Activated T-cell treated with anti-CD3 and anti-CD28 coated beads, Interleukin-2, amount 50 U/mL, for 24 hours (primary cell): ENCODE measurements around the gene PMVK.

ENCODE experiments used
- DNase-seq: peaks from one replicate; pipeline ENCODE4 v3.0.0-alpha.2; 2020
- H3K27ac Mint-ChIP-seq: 2 replicates; pipeline ENCODE4 v1.8.0; 2020; ENCODE audit warnings: mild to moderate bottlenecking, mixed read lengths
- H3K27me3 Mint-ChIP-seq: 2 replicates; pipeline ENCODE4 v1.8.0; 2020; ENCODE audit warnings: mixed read lengths
- H3K36me3 Mint-ChIP-seq: 2 replicates; pipeline ENCODE4 v1.8.0; 2020; ENCODE audit warnings: low read depth, mixed read lengths
- H3K4me1 Mint-ChIP-seq: 2 replicates; pipeline ENCODE4 v1.8.0; 2020; ENCODE audit warnings: low read depth, mixed read lengths
- H3K4me3 Mint-ChIP-seq: 2 replicates; pipeline ENCODE4 v1.8.0; 2020; ENCODE audit warnings: mild to moderate bottlenecking, moderate library complexity, mixed read lengths
- H3K9me3 Mint-ChIP-seq: 2 replicates; pipeline ENCODE4 v1.8.0; 2020; ENCODE audit warnings: mixed read lengths

Gene PMVK

DNA sequence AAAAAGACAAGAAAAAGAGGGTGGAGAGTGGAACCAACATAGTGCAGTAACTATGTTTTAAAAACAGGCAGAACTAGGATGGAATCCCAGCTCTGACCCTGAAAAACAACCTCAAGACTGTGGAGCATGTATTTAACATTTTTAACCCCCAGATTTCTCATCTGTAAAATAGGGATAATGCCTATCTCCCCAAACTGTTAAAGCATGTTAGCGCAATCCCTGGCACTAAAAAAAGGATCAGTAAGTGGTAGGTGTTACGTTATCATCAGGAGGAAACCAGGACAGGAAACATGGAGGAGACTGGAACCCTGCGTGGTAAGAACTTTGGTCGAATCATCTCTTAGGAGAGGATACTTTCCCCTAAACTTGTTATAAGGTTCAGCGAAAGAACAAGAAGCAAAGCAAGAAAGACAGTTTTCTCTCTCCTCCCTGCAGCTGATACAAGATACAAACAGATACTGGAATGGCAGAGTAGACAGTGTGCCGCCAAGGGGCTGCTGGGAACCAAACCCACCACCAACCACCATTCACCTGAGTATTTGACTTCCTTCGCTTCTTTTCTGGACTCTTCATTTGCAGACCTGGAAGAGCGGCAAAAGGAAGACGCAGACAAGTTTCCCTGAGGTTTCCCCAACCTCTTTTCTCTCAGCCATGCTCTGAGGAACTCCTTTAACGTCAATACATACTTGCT, 24.1 kb upstream of the PMVK start:
- DNase-seq = peak; percentile 29
- peaks cover 74% of the 10 kb centered on the region for H3K36me3 Mint-ChIP-seq
- H3K9me3 Mint-ChIP-seq = no peaks in the 10 kb centered on the region
- H3K4me3 Mint-ChIP-seq = peak overlapping the region; percentile 96
- no peaks in the 10 kb centered on the region for H3K27me3 Mint-ChIP-seq
- peaks cover 60% of the 10 kb centered on the region for H3K4me1 Mint-ChIP-seq
- peak overlapping the region; percentile 94 for H3K27ac Mint-ChIP-seq

DNA sequence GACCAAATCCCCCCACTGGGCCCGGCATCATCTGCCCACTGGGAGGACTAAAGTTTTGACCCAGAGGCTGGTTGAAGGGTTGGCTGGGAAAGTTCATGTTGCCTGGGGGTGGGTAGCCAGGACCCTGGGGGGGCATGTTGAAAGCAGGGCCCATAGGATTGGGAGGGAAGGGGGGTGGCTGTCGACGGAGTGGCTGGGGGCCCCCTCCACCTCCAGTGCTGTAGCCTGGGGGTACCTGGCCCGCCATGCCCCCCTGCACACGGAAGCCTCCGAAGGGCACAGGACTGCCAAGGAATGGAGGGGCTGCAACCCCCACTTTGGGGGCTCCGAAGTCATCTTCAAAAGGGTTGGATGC, 22.9 kb upstream of the PMVK start:
- Mint-ChIP-seq H3K36me3 (peaks cover 63% of the 10 kb centered on the region), H3K27me3 (no peaks in the 10 kb centered on the region), H3K27ac (no peak overlapping the region), H3K4me3 (peak overlapping the region; percentile 96), H3K9me3 (no peaks in the 10 kb centered on the region), H3K4me1 (peaks cover 69% of the 10 kb centered on the region)
- DNase-seq = no peak

DNA sequence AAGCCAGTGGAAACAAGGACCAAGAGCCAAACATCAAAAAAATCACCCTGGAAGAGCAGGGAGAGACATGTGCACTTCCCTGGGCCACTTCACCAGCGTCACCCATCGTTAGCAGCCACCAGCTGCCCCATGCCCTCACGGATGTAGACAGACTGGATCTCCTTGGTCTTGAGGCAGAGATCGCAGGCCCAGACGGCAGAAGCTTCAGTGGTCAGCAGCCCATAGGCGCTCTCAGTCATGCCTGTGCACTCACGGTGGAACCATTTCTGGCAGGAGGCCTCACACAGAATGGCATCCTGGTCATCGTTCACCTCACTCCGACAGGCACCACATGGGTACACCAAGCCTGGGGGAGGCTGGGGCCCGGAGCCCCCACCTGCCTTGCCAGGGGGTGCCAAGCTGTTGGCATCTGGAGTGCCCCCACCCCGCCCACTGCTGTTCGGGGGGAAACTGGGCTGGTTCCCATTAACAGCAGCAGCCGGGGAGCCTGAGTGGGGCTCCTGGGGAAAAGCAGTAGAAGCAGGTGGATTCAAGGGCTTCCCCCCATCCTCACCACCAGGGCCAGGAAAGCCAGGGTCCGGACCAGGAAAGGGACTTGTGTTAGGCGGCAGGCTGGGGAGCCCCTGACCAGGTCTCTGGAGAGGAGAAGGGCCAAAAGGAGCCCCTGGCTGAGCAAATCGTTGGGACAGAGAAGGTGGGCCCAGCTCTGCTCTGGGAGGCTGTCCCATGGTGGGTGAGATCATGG, 22.3 kb upstream of the PMVK start:
- DNase-seq = no peak
- Mint-ChIP-seq H3K9me3 (no peaks in the 10 kb centered on the region), H3K4me1 (peaks cover 72% of the 10 kb centered on the region), H3K27me3 (no peaks in the 10 kb centered on the region), H3K4me3 (peak overlapping the region; percentile 20), H3K27ac (peak overlapping the region; percentile 74), H3K36me3 (peaks cover 58% of the 10 kb centered on the region)

DNA sequence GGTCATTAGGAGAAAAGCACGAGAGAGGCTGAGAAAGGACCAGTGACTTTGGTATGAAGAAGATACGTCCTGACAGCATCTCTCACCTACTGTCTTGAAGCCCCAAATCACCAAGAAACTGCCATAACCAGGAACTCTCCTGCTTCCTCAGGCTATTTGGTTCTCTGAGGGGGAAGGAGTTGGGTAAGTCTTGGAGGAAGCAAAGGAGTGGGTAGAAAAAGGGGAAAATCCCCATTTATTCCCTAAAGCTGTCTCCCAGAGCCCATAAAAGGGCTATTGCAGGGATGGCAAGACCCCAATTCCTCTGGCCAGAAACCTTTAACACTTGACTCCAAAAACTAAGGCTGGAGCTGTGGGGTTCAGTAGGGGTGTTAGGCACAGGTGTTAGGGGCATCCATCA, 21.5 kb upstream of the PMVK start:
- H3K4me3 Mint-ChIP-seq = no peak overlapping the region
- peak overlapping the region; percentile 74 for H3K27ac Mint-ChIP-seq
- H3K36me3 Mint-ChIP-seq = peaks cover 49% of the 10 kb centered on the region
- no peaks in the 10 kb centered on the region for H3K27me3 Mint-ChIP-seq
- DNase-seq = no peak
- H3K9me3 Mint-ChIP-seq = no peaks in the 10 kb centered on the region
- peaks cover 72% of the 10 kb centered on the region for H3K4me1 Mint-ChIP-seq

DNA sequence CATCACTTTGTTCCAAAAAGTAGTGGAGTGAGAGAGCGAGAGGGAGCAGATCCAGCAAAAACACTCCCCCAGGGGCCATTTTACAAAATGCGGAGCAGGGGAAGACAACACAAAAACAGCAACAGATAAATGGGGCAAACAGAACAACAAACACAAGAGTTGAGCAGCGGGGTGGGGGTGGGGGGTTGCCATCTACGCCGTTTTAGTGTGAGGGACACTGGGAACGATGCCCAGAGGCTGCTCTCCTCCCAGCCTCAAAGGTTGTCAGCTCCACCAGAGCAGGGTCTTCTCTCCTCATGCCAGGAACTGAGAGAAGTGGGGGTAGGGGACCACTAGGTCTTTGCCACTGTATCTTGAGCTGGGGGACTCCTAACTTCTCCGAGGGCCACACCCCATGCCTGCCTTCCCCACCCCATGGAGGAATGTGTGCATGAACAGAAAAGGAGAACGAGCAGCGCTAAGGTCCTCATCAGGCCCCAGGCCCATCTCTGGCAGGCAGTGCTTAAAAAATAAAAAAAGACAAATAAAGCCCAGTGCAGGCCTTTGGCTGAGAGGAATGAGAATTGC, 20.7 kb upstream of the PMVK start:
- Mint-ChIP-seq H3K36me3 (peaks cover 41% of the 10 kb centered on the region), H3K4me1 (peaks cover 74% of the 10 kb centered on the region), H3K4me3 (no peak overlapping the region), H3K27ac (peak overlapping the region; percentile 96), H3K9me3 (no peaks in the 10 kb centered on the region), H3K27me3 (no peaks in the 10 kb centered on the region)
- no peak for DNase-seq

DNA sequence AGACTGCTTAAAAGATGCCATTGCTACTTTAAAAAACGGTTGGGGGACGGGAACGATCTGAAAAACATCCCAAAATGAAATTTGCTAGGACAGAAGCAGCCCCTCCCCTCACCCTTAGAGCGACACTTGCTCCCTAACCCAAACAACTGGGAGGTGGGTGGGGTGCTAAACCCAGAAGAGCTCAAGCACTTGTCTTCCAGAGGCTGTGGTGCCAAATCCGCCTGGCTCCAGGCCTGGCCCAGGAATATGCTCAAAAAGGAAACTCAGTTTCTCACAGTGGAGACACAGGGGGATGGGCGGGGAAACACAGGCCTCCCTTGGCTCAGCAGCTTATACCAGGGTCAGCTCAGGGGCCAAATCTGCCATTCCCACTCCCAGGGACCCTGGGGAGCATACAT, 20.0 kb upstream of the PMVK start:
- Mint-ChIP-seq H3K4me1 (peaks cover 80% of the 10 kb centered on the region), H3K27ac (peak overlapping the region; percentile 96), H3K36me3 (peaks cover 39% of the 10 kb centered on the region), H3K4me3 (peak overlapping the region; percentile 89), H3K27me3 (no peaks in the 10 kb centered on the region), H3K9me3 (no peaks in the 10 kb centered on the region)
- DNase-seq = no peak

DNA sequence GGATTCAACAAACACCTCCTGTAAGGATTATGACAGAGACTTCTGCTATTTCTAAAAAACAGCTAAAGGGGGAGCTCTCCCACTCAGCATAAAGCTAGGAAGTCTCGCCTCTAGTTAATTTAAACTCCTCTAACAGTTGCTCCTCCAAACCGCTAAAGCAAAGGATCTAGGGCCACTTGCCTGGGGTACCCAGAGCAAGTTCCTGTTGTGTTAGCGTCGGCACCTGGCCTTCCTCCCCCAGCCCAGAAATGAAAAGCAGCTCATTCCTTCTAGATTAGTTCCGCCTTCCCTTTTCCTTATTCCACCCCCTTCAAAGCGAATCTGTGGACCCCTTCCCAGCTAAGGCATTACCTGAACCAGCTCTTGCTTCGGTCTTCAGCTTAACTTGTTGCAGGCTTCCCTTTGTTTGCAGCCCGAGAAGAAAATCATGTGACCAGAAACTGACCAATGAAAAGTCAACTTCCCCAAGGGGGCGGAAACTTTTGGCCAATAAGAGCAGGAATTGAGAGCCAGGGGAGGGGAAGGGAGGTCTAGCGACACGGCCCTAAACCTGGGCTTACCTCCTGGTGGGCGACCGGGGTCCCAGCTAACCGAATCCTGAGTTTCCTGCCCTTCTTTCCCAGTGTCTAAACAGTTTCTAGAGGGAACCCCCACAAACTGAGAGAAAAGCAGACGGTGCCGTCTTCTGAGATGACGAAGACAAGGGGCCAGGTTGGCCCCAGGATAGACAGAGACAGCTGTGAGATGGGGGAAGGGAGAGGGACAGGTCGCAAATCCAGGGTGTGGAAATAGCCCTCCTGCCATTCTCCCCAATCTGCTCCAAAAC, 19.4 kb upstream of the PMVK start, which contains the start of gene PBXIP1:
TSS of gene PBXIP1 (minus strand) at position 382 of the 826 bp plus-strand sequence. CDS start 2,378 bp downstream, outside the sequence.
- peak within 1 kb of the TSS; percentile 96 for H3K27ac Mint-ChIP-seq
- no peaks in the 10 kb centered on the region for H3K9me3 Mint-ChIP-seq
- DNase-seq = peak; percentile 77
- peaks cover 36% of the 10 kb centered on the region for H3K36me3 Mint-ChIP-seq
- no peaks in the 10 kb centered on the region for H3K27me3 Mint-ChIP-seq
- H3K4me1 Mint-ChIP-seq = peaks cover 84% of the 10 kb centered on the region
- peak within 1 kb of the TSS; percentile 89 for H3K4me3 Mint-ChIP-seq

DNA sequence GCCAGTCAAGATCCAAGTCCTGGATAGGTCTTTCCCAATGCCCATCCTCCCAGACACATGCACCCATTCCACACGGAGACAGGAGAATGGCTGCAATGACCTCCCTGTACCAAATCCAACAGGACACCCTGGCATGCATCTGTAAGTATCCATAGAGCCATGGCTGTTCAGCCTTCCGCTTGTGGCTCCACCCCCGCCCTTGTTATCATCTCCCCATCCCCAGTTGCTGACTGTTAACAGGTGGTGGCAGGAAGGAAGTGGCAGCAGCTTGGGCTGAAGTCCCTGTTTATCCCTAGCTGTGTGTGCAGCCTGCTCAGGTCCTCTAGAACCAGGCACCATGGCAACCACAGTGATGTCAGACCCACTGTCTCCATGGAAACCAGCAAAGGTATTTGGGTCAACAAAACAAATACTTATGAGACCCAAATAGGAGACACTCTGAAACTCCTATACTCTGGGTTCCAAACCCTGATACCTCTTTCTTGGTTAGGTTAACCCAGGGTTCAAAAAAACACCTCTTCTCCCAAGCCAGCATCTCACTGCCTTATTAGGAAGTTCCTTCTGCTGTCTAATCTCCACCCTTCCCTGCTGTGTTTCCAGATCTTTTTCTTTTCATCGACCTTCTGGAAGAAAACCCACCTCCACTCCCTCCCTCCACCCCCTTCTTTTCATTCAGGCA, 18.7 kb upstream of the PMVK start:
- H3K36me3 Mint-ChIP-seq = peaks cover 34% of the 10 kb centered on the region
- H3K9me3 Mint-ChIP-seq = no peaks in the 10 kb centered on the region
- H3K4me1 Mint-ChIP-seq = peaks cover 84% of the 10 kb centered on the region
- H3K27ac Mint-ChIP-seq = peak overlapping the region; percentile 96
- peak; percentile 71 for DNase-seq
- H3K27me3 Mint-ChIP-seq = no peaks in the 10 kb centered on the region
- H3K4me3 Mint-ChIP-seq = peak overlapping the region; percentile 89

DNA sequence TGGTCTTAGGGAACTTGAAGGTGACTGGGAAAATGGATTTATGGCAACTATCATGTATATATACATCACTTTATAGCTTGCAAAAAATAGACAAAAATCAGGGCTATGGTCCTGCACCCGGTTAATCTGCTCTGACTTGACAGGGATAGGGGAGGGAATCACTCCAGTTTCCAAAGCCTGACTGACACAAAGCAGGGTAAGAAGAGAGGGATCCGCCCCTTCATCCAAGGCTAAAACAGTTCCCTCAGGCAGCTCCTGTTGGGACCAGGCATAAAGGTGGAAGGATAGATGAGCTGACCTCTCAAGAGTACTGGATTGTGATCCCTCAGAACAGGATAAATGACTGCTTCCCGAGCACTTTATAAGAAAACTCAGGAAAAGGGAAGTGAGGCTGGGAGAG, 18.0 kb upstream of the PMVK start:
- Mint-ChIP-seq H3K27ac (peak overlapping the region; percentile 96), H3K9me3 (no peaks in the 10 kb centered on the region), H3K27me3 (no peaks in the 10 kb centered on the region), H3K4me3 (peak overlapping the region; percentile 89), H3K4me1 (peaks cover 79% of the 10 kb centered on the region), H3K36me3 (peaks cover 29% of the 10 kb centered on the region)
- DNase-seq = no peak

GRCh38 chr1:154953611-154954038, 17.1 kb upstream of the PMVK start:
- Mint-ChIP-seq H3K9me3 (no peaks in the 10 kb centered on the region), H3K27ac (peak overlapping the region; percentile 96), H3K36me3 (peaks cover 24% of the 10 kb centered on the region), H3K27me3 (no peaks in the 10 kb centered on the region), H3K4me1 (peaks cover 83% of the 10 kb centered on the region), H3K4me3 (peak overlapping the region; percentile 13)
- DNase-seq = no peak

GRCh38 chr1:154952664-154953063, 16.1 kb upstream of the PMVK start:
- peaks cover 79% of the 10 kb centered on the region for H3K4me1 Mint-ChIP-seq

GRCh38 chr1:154951901-154952657, 15.6 kb upstream of the PMVK start:
- Mint-ChIP-seq H3K36me3 (peaks cover 18% of the 10 kb centered on the region), H3K27me3 (no peaks in the 10 kb centered on the region)
- peak; percentile 74 for DNase-seq

More at GRCh38 chr1:154952664-154953063, 16.1 kb upstream of the PMVK start:
- no peaks in the 10 kb centered on the region for H3K9me3 Mint-ChIP-seq
- peak overlapping the region; percentile 76 for H3K4me3 Mint-ChIP-seq
- H3K36me3 Mint-ChIP-seq = peaks cover 19% of the 10 kb centered on the region
- no peak for DNase-seq
- H3K27ac Mint-ChIP-seq = peak overlapping the region; percentile 96
- H3K27me3 Mint-ChIP-seq = no peaks in the 10 kb centered on the region

DNA sequence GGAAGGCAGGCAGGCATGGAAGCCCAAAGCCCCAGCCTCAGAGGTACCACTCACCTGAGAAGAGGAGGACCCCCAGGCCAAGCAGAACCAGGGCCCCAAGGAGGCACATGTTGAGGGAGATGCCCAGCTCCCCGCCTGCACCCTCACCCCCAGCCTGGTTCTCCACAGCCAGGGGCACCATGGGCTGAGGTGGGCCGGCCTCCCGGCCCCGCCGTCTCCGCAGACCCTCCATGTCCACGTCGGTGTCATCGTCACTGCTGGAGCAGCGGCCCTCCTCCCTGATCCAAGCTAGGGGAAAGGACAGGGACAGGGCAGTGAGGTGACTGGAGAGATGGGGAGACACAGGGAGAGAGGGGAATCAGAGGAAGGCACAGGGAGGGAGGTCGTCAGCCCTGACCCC, 11.6 kb upstream of the PMVK start:
- Mint-ChIP-seq H3K4me1 (peaks cover 45% of the 10 kb centered on the region), H3K27ac (peak overlapping the region; percentile 86), H3K36me3 (peaks cover 36% of the 10 kb centered on the region), H3K27me3 (no peaks in the 10 kb centered on the region), H3K9me3 (no peaks in the 10 kb centered on the region), H3K4me3 (no peak overlapping the region)
- DNase-seq = no peak

More at GRCh38 chr1:154951901-154952657, 15.6 kb upstream of the PMVK start:
- Mint-ChIP-seq H3K4me3 (peak overlapping the region; percentile 76), H3K27ac (peak overlapping the region; percentile 96), H3K4me1 (peaks cover 73% of the 10 kb centered on the region), H3K9me3 (no peaks in the 10 kb centered on the region)
